ENCODE measurements around the gene ZSWIM4. TPM values are rescaled to one million over a fixed set of nuclear protein-coding genes. Genes with fewer than 3 reads are reported as not detected.

ZSWIM4 gene
- total RNA-seq, 1 donor = 6.7 TPM

DNA sequence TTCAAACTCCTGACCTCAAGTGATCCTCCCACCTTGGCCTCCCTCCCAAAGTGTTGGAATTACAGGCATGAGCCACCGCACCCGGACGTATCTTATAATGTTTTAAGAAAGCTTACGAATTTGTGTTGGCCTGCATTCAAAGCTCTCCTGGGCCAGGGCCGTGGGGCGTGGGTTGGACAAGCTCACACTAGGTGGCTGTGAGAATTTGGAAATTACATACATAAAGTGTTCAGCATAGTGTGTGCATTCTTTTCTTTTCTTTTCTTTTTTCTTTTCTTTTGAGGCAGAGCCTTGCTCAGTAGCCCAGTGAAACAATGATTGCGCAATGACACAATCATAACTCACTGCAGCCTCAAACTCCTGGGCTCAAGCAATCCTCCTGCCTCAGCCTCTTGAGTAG, 2.6 kb downstream of the ZSWIM4 start:
- no peak overlapping the region for H3K4me3 ChIP-seq (ENCODE audit: low read depth, low read length)
- TF ChIP-seq, protein P1, sequence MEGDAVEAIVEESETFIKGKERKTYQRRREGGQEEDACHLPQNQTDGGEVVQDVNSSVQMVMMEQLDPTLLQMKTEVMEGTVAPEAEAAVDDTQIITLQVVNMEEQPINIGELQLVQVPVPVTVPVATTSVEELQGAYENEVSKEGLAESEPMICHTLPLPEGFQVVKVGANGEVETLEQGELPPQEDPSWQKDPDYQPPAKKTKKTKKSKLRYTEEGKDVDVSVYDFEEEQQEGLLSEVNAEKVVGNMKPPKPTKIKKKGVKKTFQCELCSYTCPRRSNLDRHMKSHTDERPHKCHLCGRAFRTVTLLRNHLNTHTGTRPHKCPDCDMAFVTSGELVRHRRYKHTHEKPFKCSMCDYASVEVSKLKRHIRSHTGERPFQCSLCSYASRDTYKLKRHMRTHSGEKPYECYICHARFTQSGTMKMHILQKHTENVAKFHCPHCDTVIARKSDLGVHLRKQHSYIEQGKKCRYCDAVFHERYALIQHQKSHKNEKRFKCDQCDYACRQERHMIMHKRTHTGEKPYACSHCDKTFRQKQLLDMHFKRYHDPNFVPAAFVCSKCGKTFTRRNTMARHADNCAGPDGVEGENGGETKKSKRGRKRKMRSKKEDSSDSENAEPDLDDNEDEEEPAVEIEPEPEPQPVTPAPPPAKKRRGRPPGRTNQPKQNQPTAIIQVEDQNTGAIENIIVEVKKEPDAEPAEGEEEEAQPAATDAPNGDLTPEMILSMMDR (IDR thresholded peaks at IDR 0.05; ENCODE audit: insufficient read depth, low read length) = no peak
- peak; percentile 98 for DNase-seq (ENCODE audit: low read depth)

DNA sequence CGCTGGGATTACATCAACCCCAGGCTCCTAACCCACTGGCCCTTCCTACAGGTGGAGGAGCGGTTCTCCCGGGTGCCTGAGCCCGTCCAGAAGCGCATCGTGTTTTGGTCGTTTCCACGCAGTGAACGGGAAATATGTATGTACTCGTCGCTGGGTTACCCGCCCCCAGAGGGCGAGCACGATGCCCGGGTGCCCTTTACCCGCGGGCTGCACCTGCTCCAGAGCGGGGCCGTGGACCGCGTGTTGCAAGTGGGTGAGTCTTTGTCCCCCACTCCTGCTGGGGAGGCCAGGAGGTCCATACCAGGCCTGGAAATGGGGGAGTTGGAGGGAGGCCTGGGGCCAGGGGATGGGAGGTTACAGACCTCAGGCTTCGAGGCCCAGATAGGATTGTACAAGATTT, 4.4 kb downstream of the ZSWIM4 start:
- TF ChIP-seq, protein P1 (IDR thresholded peaks at IDR 0.05; ENCODE audit: insufficient read depth, low read length) = no peak
- H3K4me3 ChIP-seq (ENCODE audit: low read depth, low read length) = no peak overlapping the region
- no peak for DNase-seq (ENCODE audit: low read depth)

DNA sequence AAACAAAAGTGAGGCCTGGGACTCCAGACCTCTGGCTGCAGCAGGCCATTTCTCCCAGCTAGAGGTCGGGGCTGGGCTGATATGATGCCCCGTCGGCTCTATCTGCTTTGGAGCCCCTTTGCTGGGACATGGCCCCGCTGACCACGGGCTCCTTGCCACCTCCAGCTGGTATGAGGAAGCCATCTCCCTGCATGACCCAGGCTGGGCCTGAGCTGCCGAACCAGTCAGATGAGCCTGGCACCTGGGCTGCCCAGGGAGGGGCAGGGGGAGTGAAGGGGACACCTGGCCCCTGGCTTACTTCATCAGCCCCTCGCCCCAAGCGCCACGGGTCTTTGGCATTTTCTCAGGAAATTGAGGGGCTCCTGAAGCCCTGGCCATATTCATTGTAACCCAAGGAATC, 7.8 kb downstream of the ZSWIM4 start:
- TF ChIP-seq, protein P1 (IDR thresholded peaks at IDR 0.05; ENCODE audit: insufficient read depth, low read length) = no peak
- no peak for DNase-seq (ENCODE audit: low read depth)
- no peak overlapping the region for H3K4me3 ChIP-seq (ENCODE audit: low read depth, low read length)

DNA sequence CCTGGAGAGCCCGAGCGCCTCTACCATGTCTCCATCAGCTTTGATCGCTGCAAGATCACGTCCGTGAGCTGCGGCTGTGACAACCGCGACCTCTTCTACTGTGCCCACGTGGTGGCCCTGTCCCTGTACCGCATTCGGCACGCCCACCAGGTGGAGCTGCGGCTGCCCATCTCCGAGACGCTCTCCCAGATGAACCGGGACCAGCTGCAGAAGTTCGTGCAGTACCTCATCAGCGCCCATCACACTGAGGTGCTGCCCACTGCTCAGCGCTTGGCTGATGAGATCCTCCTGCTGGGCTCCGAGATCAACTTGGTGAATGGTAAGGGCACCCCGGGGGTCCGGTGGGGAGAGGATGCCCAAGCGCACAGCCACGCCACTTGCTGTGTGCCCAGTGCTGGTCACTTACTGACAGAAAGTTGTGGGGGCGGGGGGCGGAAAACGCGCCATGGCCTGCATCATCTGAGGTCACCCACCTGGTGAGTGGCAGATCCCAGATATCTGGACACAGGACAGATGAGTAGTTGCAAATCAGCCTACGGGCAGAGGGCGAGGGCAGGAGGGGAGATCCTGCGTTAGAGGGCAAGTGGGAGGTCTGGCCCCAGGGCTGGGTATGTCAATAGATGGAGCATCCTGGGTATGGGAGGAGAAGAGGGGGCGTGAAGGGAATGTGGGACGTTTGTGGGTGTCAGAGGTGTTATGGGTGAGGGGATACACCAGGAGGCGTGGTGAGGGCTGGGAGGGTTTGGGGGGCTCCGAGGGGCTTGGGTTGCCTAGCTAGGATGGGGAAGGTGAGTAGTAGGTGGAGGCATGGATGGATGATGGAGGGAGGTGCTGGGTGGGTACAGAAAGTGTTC, 9.8 kb downstream of the ZSWIM4 start:
- DNase-seq (ENCODE audit: low read depth) = no peak
- TF ChIP-seq, protein P1 (IDR thresholded peaks at IDR 0.05; ENCODE audit: insufficient read depth, low read length) = peak; percentile 27

DNA sequence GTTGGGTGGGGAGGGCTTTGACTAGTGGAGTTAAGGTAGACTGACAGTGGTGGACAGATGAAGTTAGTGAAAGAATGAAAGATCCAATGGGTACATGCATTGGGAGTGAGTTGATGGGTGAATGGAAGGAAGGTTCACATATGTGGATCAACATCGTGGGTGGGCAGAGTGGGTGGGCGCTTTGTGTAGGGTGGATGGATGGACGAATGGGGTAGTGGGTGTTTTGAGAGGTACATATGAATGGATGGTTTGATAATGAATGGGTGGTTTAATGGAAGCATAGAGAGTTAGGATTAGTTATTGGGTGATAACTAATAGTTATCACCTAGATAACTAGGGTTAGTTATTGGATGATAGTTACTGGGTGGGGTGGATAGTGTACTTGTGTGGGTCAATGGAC, 11.5 kb downstream of the ZSWIM4 start:
- TF ChIP-seq, protein P1 (IDR thresholded peaks at IDR 0.05; ENCODE audit: insufficient read depth, low read length) = no peak
- DNase-seq (ENCODE audit: low read depth) = no peak
- H3K4me3 ChIP-seq (ENCODE audit: low read depth, low read length) = no peak overlapping the region

More for the DNA sequence above, 9.8 kb downstream of the ZSWIM4 start:
- no peak overlapping the region for H3K4me3 ChIP-seq (ENCODE audit: low read depth, low read length)

DNA sequence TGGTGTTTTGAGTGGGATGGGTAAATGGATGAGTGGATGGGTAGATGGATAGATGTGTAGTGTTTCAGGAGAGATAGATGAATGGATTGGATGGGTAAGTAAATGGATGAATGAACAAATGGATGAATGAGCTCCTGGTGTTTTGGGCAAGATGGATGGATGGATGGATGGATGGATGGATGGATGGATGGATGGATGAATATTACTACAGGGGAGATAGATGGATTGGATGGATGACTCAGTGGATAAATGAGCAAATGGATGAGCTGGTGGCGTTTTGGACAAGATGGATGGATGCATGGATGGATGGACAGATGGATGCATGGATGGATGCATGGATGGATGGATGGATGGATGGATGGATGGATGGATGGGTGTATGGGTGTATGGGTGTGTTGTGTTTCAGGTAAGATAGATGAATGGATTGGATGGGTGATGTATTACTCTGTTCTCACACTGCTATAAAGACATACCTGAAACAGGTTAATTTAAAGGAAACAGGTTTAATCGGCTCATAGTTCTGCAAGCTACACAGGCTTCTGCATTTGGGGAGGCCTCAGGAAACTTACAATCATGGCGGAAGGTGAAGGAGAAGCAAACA, 12.3 kb downstream of the ZSWIM4 start:
- no peak for DNase-seq (ENCODE audit: low read depth)
- no peak overlapping the region for H3K4me3 ChIP-seq (ENCODE audit: low read depth, low read length)
- TF ChIP-seq, protein P1 (IDR thresholded peaks at IDR 0.05; ENCODE audit: insufficient read depth, low read length) = no peak

Data from fibroblast of the aortic adventitia (primary cell).